Dedifferentiated amniotic fluid mesenchymal stem cell (primary cell): ENCODE data around the gene FLCN.
A peak's percentile ranks its signal among the peaks of the same experiment; 100 is the strongest.
"Not testable (repeated sequence)": the region's sequence is repeated elsewhere in the genome, so short reads cannot be mapped to it uniquely, and the experiment has no call there.

ENCODE experiments used
- DNase-seq: peaks from one replicate; pipeline ENCODE4 v3.0.0-alpha.2; 2016; ENCODE audit errors: extremely low spot score

Gene FLCN

GRCh38 chr17:17237026-17237799, at the start of gene FLCN:
TSS of gene FLCN (minus strand) at chr17:17237168. CDS start at chr17:17228137, 9,031 bp downstream.
- DNase-seq, result peak; percentile 89

- no peak for DNase-seq
Measured at GRCh38 chr17:17285951-17286350, 49.0 kb upstream of the FLCN start.

GRCh38 chr17:17280613-17281549, 43.9 kb upstream of the FLCN start, which contains the start of gene COPS3:
TSS of gene COPS3 (minus strand) at chr17:17281246. CDS start at chr17:17281186, 60 bp downstream.
- DNase-seq, result peak; percentile 98

DNA sequence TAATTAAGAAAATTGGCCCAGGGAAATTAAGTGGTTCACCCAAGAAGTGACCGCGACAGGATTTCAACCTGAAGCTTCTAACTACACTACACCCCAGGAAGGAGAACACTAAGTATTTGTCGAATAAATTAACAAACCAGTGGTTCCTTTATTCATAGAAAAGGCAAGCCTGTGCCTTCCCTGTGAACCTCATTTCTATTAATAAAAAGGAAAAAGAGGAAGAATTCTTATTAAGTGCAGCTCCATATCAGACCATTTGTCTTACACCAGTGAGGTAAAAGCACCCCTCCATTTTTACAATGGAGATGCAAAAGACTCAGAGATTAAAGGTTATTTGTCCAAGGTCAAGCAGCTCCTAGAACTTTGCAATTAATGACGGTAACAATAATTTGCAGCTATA, 42.3 kb upstream of the FLCN start:
- DNase-seq, result no peak

DNA sequence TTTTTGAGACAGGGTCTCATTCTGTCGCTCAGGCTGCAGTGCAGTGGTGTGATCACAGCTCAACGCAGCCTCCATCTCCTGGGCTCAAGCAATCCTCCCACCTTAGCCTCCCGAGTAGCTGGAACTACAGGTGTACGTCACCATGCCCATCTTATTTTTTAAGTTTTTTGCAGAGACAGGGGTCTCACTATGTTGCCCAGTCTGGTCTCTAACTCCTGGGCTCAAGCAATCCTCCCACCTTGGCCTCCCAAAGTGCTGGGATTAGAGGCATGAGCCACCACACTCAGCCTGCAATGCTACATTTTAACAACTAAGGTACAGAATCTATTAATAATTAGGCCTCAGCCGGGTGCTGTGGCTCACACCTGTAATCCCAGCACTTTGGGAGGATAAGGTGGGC, 40.5 kb upstream of the FLCN start:
- not testable (repeated sequence) for DNase-seq

- DNase-seq, result no peak
Measured at GRCh38 chr17:17275971-17276370, 39.0 kb upstream of the FLCN start.

DNA sequence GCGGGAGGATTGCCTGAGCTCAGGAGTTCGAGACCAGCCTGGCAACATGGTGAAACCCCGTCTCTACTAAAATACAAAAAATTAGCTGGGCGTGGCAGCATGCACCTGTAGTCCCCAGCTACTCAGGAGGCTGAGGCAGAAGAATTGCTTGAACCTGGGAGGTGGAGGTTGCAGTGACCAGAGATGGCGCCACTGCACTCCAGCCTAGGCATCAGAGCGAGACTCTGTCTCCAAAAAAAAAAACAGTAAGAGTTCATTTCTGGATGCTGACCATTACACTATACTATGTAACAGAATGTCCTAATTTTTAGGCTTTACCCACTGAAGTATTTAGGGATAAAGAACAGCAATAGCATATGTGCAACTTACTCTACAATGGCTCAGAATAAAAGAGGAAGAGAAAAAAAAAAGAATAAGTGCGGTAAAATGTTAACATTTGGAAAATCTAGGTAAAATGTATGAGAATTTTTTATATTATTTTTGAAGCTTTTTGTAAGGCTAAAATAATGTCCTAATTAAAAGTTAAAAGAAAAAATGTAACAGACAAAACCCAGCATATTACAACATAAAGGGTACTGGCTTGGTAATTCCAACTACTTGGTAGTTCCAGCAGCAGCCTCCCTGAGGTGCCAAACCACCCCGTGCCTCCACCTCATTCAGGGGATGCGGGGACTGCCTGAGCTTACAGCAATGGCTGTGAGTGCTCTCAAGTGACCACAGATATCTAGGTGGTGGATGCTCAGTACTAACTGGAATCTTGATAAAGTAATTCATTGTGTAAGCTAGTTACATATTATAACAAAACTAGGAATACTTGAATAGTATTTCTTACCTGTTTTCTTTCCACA, 33.2 kb upstream of the FLCN start:
- no peak for DNase-seq

GRCh38 chr17:17264430-17264829, 27.5 kb upstream of the FLCN start:
- no peak for DNase-seq

GRCh38 chr17:17258998-17259397, 22.0 kb upstream of the FLCN start:
- DNase-seq, result no peak

DNA sequence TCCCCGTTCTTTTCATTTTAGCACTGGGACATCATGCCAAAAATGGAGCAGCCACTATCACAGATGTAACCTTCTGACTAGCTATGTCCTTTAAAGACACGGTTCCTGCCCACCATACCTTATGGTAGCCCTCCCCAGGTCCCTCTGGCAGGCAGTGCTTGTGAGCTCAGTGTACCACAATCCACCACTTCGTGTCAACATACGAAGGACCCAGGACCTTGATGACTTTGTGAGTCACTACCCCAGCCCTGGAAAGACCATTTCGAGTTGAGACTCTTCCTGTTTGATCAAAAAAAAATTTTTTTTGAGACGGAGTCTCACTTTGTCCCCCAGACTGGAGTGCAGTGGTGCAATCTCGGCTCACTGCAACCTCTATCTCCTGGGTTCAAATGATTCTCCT, 21.0 kb upstream of the FLCN start:
- DNase-seq, result no peak

DNA sequence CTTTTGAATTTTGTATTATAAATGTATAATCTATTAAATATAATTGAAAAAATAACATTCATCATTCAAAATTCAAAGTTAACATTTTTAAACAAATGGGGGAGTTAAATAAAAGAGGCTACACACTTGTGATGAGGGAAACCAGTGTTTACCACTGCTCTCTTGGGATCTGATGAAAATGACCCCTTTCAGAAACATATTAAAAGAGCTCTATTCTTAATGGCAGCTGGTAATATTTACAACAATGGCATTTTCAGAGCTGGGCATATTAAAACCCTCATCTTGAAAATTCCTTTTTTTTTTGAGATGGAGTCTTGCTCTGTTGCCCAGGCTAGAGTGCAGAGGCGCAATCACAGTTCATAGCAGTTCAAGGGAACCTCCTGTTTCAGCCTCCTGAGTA, 19.3 kb upstream of the FLCN start:
- DNase-seq, result no peak

GRCh38 chr17:17255689-17256088, 18.7 kb upstream of the FLCN start:
- DNase-seq, result not testable (repeated sequence)

DNA sequence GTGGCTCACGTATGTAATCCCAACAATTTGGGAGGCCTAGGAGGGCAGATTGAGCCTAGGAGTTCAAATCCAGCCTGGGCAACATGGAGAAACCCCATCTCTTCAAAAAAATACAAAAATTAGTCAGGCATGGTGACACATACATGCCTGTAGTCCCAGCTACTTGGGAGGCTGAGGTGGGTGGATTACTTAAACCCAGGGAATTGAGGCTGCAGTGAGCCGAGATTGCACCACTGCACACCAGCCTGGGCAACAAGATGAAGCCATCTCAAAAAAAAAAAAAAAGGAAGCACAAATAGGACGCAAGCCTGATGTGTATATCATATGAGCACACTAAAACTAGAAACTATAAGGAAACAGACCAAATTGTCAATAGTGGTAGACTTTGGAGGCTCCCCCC, 17.1 kb upstream of the FLCN start:
- DNase-seq, result no peak

DNA sequence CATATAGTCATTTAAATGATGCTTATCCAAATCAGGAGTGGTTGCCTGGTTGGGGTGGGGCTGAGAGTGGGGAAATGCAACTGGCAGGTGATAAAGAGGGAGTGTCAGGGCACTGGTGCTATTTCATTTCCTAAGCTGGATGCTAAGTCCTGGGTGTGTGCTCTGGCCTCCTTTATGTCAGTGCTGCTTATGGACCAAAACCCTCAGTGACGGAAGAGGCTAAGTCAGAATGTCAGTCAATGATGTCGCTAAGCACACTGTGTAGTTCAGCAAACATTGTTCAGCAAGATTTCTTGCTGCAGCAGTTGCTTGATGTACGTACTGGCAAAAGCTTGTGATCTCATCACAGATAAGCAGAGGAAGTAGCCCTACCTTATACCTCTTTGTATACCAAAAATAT, 16.4 kb upstream of the FLCN start:
- DNase-seq, result no peak

GRCh38 chr17:17252149-17252661, 15.2 kb upstream of the FLCN start:
- DNase-seq, result no peak

- no peak for DNase-seq
Measured at GRCh38 chr17:17246879-17247278, 9.9 kb upstream of the FLCN start.

- no peak for DNase-seq
Measured at GRCh38 chr17:17243163-17243562, 6.2 kb upstream of the FLCN start.

GRCh38 chr17:17242246-17242645, 5.3 kb upstream of the FLCN start:
- DNase-seq, result no peak

GRCh38 chr17:17241656-17242055, 4.7 kb upstream of the FLCN start:
- DNase-seq, result no peak

DNA sequence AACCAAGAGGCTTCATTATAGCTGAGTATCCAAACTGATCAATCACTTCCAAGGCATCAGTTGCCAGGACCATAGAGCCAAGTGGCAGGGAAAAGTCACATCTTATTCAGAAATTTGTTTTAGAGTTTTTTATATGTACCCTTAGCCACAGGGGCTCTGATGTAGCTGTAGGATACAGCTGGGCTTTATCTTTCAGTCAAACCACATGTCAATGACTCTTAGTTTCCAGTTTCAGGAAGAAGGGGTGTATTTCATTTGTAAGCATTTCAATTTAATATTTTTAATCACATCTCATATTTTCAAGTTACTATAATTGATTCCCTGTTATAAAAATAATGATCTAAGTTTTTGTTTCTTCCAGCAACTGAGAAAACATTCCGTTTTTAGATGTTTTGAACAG, 2.9 kb upstream of the FLCN start:
- DNase-seq, result no peak

DNA sequence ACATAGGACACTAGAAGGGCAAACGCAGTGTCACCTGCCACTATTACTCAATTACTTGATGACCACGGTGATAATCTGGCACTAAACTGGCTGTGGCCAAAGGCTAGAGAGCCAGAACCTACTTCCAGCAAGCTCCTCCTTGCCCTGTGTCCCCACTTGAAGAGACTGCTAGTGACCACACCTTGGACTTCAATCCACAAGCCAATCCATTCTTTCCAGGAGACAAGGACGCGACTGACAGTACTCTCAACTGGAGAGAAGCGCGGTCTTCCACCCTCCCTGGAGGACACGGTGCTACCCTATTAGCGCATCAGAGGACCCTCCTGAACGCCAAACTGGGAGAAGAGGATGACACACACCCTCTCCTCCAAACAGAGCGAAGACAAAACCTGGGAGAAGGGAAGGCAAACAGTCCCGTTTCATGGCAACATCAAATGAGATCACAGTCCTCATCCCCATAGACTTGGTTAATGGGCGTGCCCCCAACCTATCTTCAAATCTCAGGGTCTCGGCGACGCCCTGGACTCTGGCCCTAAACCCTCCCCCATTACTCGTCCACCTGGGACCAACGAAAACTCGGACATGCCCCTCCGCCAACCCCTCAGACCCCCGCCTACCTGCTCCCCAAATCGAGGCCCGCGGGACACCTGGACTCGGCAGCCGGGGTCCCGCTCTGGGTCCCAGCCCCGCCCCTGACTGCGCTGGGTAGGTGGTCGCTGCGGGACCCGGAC, 508 bp downstream of the FLCN start:
- peak; percentile 17 for DNase-seq
